ENCODE results near the gene RGS3. TPM values are rescaled to one million over a fixed set of nuclear protein-coding genes. Genes with fewer than 3 reads are reported as not detected.

RGS3 gene
- total RNA-seq, 6 donors from 2014 or later, result 60.3 to 93.2 (median 72.6) TPM

- peaks cover 0 to 16% (median 6%) of the 10 kb centered on the region in 4 donors for H3K4me1 ChIP-seq
- TF ChIP-seq, protein P1, sequence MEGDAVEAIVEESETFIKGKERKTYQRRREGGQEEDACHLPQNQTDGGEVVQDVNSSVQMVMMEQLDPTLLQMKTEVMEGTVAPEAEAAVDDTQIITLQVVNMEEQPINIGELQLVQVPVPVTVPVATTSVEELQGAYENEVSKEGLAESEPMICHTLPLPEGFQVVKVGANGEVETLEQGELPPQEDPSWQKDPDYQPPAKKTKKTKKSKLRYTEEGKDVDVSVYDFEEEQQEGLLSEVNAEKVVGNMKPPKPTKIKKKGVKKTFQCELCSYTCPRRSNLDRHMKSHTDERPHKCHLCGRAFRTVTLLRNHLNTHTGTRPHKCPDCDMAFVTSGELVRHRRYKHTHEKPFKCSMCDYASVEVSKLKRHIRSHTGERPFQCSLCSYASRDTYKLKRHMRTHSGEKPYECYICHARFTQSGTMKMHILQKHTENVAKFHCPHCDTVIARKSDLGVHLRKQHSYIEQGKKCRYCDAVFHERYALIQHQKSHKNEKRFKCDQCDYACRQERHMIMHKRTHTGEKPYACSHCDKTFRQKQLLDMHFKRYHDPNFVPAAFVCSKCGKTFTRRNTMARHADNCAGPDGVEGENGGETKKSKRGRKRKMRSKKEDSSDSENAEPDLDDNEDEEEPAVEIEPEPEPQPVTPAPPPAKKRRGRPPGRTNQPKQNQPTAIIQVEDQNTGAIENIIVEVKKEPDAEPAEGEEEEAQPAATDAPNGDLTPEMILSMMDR (IDR thresholded peaks at IDR 0.05), result no peak
- TF ChIP-seq POLR2AphosphoS5 (IDR thresholded peaks at IDR 0.05) (no peak), POLR2A (IDR thresholded peaks at IDR 0.05) (no peak), EP300 (IDR thresholded peaks at IDR 0.05) (no peak)
- no peak overlapping the region for H3K4me3 ChIP-seq
- ATAC-seq (ENCODE audit: low FRiP score in 2 of 2) (no peak), DNase-seq (no peak)
- H3K36me3 ChIP-seq, result peaks cover 0 to 40% (median 3%) of the 10 kb centered on the region in 4 donors
- WGBS, 2 donors, result 85 to 96% methylated on average over 5 of the region's 5 CpGs
- H3K9me3 ChIP-seq, result no peaks in the 10 kb centered on the region
- H3K27me3 ChIP-seq, result no peaks in the 10 kb centered on the region
- no peak overlapping the region for H3K27ac ChIP-seq
These were observed 74.6 kb downstream of the RGS3 start for GRCh38 chr9:113538131-113538530.

- TF ChIP-seq POLR2AphosphoS5 (IDR thresholded peaks at IDR 0.05), result no peak
- TF ChIP-seq, protein P1 (IDR thresholded peaks at IDR 0.05), result no peak
- TF ChIP-seq EP300 (IDR thresholded peaks at IDR 0.05), result no peak
- no peak for TF ChIP-seq POLR2A (IDR thresholded peaks at IDR 0.05)
- peaks cover 0 to 18% (median 5%) of the 10 kb centered on the region in 4 donors for H3K4me1 ChIP-seq
- H3K27me3 ChIP-seq, result no peaks in the 10 kb centered on the region
- no peak overlapping the region for H3K27ac ChIP-seq
- DNase-seq, result no peak
- H3K4me3 ChIP-seq, result no peak overlapping the region
- no peak for ATAC-seq (ENCODE audit: low FRiP score in 2 of 2)
- no peaks in the 10 kb centered on the region for H3K9me3 ChIP-seq
- peaks cover 0 to 40% (median 3%) of the 10 kb centered on the region in 4 donors for H3K36me3 ChIP-seq
- WGBS, 2 donors, result 94 to 95% methylated on average over 14 of the region's 14 CpGs
These were observed 75.3 kb downstream of the RGS3 start for GRCh38 chr9:113538701-113539430.

DNA sequence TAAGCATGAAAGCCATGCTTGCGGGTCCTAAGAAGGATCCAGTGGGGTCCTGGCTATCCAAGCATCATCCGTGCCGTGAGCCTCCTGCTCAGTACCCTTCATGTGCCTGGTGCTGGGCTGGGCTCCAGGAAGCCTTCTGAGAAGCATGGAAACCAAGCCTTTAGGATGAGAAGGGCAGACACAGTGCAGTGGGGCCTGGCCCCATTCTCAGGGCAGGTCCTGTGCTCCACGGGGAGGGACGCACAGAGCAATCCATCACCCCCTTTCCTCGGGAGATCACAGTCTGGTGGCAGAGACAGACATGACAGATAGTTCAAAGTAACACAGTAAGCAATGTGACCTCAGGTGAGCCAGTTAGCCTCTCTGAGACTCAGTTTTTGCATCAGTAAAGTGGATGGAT is 76.9 kb downstream of the RGS3 start:
- H3K4me1 ChIP-seq, result peaks cover 4 to 14% (median 5%) of the 10 kb centered on the region in 4 donors
- TF ChIP-seq POLR2AphosphoS5 (IDR thresholded peaks at IDR 0.05), result no peak
- H3K4me3 ChIP-seq, result no peak overlapping the region
- no peak for DNase-seq
- peaks cover 0 to 40% (median 3%) of the 10 kb centered on the region in 4 donors for H3K36me3 ChIP-seq
- H3K27me3 ChIP-seq, result no peaks in the 10 kb centered on the region
- no peak overlapping the region for H3K27ac ChIP-seq
- WGBS, 2 donors, result 89 to 97% methylated on average over 6 of the region's 6 CpGs
- no peak for ATAC-seq (ENCODE audit: low FRiP score in 2 of 2)
- no peaks in the 10 kb centered on the region for H3K9me3 ChIP-seq

DNA sequence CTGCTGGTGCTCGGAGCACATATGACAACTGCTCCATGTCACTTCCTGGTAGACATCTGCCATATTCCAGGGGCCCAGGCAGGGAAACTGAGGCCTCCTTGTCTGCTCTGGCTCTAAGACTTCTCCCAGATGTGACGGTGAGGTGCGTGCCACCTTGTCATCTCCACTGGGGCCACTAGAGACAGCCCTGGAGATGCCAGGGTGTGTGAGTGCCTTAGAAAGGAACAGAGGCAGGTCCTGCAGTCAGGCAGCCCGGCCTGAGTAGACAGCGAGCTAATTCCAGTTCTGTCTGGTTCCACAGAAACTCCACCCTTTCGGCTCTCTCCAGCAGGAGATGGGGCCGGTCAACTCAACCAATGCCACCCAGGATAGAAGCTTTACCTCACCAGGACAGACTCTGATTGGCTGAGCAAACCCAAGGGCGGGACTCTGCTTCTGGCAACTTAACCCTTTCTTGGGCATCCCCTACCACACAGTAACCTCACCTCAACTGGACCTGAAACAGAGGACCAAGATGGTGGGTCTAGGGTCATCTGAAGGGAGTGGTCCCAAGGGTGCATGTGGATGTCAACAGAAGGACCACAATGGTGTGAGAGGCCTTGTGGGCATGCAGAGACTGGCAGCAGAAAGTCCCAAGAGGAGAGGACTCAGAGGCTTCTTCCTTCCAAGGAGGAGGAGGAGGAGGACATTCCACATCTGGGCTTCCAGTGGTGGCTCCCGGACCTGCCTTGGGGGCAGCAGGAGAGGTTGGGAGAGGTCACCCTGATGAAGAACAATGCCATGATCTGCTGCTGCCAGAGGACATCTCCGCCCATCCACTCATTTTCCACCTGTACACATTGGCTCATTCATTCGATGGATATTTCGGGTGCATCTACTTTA is 77.7 kb downstream of the RGS3 start:
- Histone ChIP-seq H3K4me1 (peaks cover 4 to 16% (median 6%) of the 10 kb centered on the region in 4 donors), H3K36me3 (peaks cover 0 to 40% (median 3%) of the 10 kb centered on the region in 4 donors), H3K27ac (peak overlapping the region in 1 of 4 donors; percentile 22), H3K9me3 (no peaks in the 10 kb centered on the region), H3K4me3 (no peak overlapping the region), H3K27me3 (no peaks in the 10 kb centered on the region)
- DNase-seq (no peak), ATAC-seq (ENCODE audit: low FRiP score in 2 of 2) (no peak)
- TF ChIP-seq POLR2A (IDR thresholded peaks at IDR 0.05), result peak in 1 of 4 donors; percentile 14
- TF ChIP-seq POLR2AphosphoS5 (IDR thresholded peaks at IDR 0.05), result no peak
- TF ChIP-seq EP300 (IDR thresholded peaks at IDR 0.05), result no peak
- TF ChIP-seq, protein P1 (IDR thresholded peaks at IDR 0.05), result no peak
- 77 to 100% methylated on average over 4 to 12 of the region's 12 CpGs for WGBS, 2 donors

GRCh38 chr9:113542006-113542405 is 78.5 kb downstream of the RGS3 start:
- Histone ChIP-seq H3K27ac (no peak overlapping the region), H3K9me3 (no peaks in the 10 kb centered on the region), H3K4me3 (no peak overlapping the region), H3K27me3 (no peaks in the 10 kb centered on the region), H3K36me3 (peaks cover 0 to 33% (median 3%) of the 10 kb centered on the region in 4 donors), H3K4me1 (peaks cover 0 to 22% (median 10%) of the 10 kb centered on the region in 4 donors)
- TF ChIP-seq, protein P1 (IDR thresholded peaks at IDR 0.05), result no peak
- TF ChIP-seq EP300 (IDR thresholded peaks at IDR 0.05) (no peak), POLR2AphosphoS5 (IDR thresholded peaks at IDR 0.05) (no peak), POLR2A (IDR thresholded peaks at IDR 0.05) (no peak)
- WGBS, 2 donors, result 76 to 88% methylated on average over 7 of the region's 7 CpGs
- ATAC-seq (ENCODE audit: low FRiP score in 2 of 2) (no peak), DNase-seq (no peak)
